WERI-Rb-1 (cell line): ENCODE measurements around the gene FURIN.

Experiments used
- DNase-seq: peaks from one replicate; pipeline ENCODE4 v3.0.0-alpha.2; 2020
- H3K27ac ChIP-seq: fragments of 250-450 bp; sonication (Bioruptor Pico); 2 replicates; pipeline ENCODE4 v1.5.1; 2020; ENCODE audit warnings: mild to moderate bottlenecking, moderate library complexity
- H3K27me3 ChIP-seq: fragments of 250-450 bp; sonication (Bioruptor Pico); 2 replicates; pipeline ENCODE4 v1.5.1; 2021; ENCODE audit warnings: mild to moderate bottlenecking, low read depth, moderate library complexity; ENCODE audit not compliant: insufficient read depth, severe bottlenecking
- H3K36me3 ChIP-seq: fragments of 250-450 bp; sonication (Bioruptor Pico); 2 replicates; pipeline ENCODE4 v1.5.1; 2020; ENCODE audit warnings: mild to moderate bottlenecking, moderate library complexity
- H3K4me3 ChIP-seq: 2 replicates; pipeline ENCODE4 v1.5.1; 2011; ENCODE audit warnings: low read depth, mild to moderate bottlenecking, control low read depth, low read length
- H3K9me3 ChIP-seq: fragments of 250-450 bp; sonication (Bioruptor Pico); 2 replicates; pipeline ENCODE4 v1.5.1; 2021; ENCODE audit warnings: mild to moderate bottlenecking, moderate library complexity; ENCODE audit not compliant: severe bottlenecking
- TF ChIP-seq, protein P1 (sequence below): IDR thresholded peaks from 2 replicates; pipeline ENCODE4 v1.5.1; 2011; ENCODE audit warnings: low read depth, mild to moderate bottlenecking, control low read depth, inconsistent platforms, low read length

FURIN gene

DNA sequence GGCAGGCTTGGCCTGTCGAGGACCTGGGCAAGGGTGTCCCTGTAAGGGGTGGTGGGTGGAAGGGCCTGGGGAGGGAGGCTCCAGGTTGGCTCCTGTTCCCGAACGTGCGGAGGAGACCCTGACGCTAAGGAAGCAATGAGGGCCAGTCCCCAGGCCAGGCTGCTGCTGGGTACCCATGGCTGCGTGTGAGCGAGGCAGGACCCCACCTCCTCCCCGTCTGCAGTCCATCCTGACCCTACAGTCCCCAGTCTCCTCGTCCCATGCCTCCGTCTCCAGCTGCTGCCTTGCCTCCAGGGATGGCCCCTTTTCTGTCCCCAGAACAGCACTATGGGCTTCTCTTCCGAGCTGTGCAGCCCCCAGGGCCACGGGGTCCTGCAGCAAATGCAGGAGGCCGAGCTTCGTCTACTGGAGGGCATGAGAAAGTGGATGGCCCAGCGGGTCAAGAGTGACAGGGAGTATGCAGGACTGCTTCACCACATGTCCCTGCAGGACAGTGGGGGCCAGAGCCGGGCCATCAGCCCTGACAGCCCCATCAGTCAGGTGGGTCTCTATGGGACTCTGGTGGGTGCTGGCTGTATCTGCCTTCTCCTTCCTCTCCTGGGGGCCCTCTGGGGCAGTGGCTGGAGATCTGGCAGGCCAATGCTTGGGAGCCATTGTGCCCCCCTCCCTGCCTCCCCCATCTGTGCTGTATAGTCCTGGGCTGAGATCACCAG lies 16.5 kb downstream of the FURIN start:
- Histone ChIP-seq H3K4me3 (no peak overlapping the region), H3K27me3 (no peaks in the 10 kb centered on the region), H3K36me3 (no peaks in the 10 kb centered on the region), H3K27ac (no peak overlapping the region), H3K9me3 (no peaks in the 10 kb centered on the region)
- TF ChIP-seq, protein P1, sequence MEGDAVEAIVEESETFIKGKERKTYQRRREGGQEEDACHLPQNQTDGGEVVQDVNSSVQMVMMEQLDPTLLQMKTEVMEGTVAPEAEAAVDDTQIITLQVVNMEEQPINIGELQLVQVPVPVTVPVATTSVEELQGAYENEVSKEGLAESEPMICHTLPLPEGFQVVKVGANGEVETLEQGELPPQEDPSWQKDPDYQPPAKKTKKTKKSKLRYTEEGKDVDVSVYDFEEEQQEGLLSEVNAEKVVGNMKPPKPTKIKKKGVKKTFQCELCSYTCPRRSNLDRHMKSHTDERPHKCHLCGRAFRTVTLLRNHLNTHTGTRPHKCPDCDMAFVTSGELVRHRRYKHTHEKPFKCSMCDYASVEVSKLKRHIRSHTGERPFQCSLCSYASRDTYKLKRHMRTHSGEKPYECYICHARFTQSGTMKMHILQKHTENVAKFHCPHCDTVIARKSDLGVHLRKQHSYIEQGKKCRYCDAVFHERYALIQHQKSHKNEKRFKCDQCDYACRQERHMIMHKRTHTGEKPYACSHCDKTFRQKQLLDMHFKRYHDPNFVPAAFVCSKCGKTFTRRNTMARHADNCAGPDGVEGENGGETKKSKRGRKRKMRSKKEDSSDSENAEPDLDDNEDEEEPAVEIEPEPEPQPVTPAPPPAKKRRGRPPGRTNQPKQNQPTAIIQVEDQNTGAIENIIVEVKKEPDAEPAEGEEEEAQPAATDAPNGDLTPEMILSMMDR, result no peak
- DNase-seq, result no peak

DNA sequence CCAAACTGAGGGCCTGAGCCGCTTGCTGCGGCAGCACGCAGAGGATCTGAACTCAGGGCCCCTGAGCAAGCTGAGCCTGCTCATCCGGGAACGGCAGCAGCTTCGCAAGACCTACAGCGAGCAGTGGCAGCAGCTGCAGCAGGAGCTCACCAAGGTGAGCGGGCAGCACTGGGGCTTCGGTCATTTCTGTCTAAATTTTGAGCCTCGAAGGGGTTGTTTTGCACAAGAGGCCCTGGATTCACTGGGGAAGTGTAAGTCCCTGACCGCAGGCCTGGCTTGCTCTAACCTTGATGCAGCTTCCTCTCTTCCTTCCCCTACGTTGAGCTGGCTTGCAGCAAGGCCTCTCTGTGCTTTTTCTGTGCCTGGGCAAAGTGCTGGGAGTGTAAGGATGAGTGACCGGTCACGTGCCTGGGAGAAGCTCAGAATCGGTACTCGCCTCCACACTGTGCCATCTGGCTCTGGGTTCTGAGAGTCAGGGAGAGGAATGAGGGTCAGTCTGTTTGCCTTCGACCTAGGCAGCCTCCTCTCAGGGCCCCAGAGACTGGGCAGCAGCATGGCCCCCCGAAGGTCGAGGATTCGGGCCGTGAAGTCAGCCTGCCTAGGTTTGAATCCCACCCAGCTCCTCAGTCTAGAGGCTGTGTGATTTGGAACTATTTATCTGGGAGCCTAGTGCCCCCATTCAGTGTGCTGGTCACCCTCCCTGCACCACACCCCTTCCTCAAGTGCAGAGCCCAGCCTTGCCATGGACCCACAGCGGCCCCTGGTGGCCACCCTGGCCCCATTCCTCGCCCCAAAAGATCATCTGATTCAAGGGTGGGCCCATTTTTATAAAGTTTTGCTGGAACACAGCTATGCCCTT lies 17.3 kb downstream of the FURIN start:
- Histone ChIP-seq H3K27me3 (no peaks in the 10 kb centered on the region), H3K36me3 (no peaks in the 10 kb centered on the region), H3K4me3 (no peak overlapping the region), H3K9me3 (no peaks in the 10 kb centered on the region), H3K27ac (peak overlapping the region; percentile 22)
- DNase-seq, result peak; percentile 83
- TF ChIP-seq, protein P1, result peak; percentile 92

DNA sequence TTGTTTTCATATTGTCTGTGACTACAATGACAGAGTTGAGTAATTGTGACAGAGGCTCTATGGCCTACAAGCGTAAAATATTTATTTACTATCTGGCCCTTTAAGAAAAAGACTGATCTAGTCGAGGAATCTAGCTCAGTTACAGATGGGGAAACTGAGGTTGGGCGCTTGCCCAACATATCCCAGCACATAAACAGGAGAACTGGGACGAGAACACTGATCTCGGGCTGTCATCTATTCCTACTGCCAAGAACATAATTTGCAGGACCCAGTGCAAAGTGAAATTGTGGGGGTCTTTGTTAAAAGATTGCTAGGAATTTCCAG lies 17.9 kb downstream of the FURIN start:
- H3K36me3 ChIP-seq, result no peaks in the 10 kb centered on the region
- no peaks in the 10 kb centered on the region for H3K27me3 ChIP-seq
- H3K4me3 ChIP-seq, result no peak overlapping the region
- no peak overlapping the region for H3K27ac ChIP-seq
- TF ChIP-seq, protein P1, result no peak
- DNase-seq, result no peak
- no peaks in the 10 kb centered on the region for H3K9me3 ChIP-seq

DNA sequence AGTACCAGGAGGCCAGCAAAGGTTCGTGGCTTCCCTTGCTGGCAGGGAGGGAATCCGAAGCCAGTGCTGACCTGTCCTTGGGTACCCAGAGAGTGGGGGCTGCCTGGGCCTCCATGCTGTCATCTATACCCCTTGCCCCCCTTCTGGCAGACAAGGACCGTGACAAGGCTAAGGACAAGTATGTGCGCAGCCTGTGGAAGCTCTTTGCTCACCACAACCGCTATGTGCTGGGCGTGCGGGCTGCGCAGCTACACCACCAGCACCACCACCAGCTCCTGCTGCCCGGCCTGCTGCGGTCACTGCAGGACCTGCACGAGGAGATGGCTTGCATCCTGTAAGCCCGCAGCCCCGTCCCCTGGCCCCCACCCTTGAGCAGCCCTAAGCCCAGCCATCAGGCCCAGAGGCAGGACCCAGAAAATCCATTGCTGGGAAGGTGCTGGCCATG lies 18.7 kb downstream of the FURIN start:
- Histone ChIP-seq H3K4me3 (no peak overlapping the region), H3K27ac (no peak overlapping the region), H3K36me3 (no peaks in the 10 kb centered on the region), H3K27me3 (no peaks in the 10 kb centered on the region), H3K9me3 (no peaks in the 10 kb centered on the region)
- DNase-seq, result no peak
- TF ChIP-seq, protein P1, result no peak

DNA sequence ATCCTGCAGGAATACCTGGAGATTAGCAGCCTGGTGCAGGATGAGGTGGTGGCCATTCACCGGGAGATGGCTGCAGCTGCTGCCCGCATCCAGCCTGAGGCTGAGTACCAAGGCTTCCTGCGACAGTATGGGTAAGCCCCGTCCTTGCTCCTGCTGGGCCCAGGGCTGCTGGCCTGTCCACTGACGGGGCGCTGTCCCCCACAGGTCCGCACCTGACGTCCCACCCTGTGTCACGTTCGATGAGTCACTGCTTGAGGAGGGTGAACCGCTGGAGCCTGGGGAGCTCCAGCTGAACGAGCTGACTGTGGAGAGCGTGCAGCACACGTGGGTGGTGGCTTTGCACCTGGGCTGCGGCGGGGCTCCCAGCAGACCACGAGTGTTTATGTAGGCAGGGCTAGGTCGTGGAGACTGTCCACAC lies 20.9 kb downstream of the FURIN start:
- Histone ChIP-seq H3K4me3 (no peak overlapping the region), H3K36me3 (no peaks in the 10 kb centered on the region), H3K27me3 (no peaks in the 10 kb centered on the region), H3K9me3 (no peaks in the 10 kb centered on the region), H3K27ac (no peak overlapping the region)
- TF ChIP-seq, protein P1, result no peak
- DNase-seq, result no peak
